DOHH2 (cell line): Measurements from ENCODE around the gene LONP2.

Experiments
- EZH2phosphoT487 ChIP-seq: fragments of 200-600 bp; sonication (generic); IDR thresholded peaks from 2 replicates; pipeline ENCODE4 v1.6.1; 2017; ENCODE audit warnings: borderline replicate concordance, mild to moderate bottlenecking, antibody characterized with exemption, low read length, moderate library complexity, mixed read lengths
- TF ChIP-seq, protein P1 (sequence below): fragments of 200-600 bp; sonication (generic); IDR thresholded peaks from one replicate; pipeline ENCODE4 v1.5.1; 2014; ENCODE audit warnings: antibody characterized with exemption, mild to moderate bottlenecking, low read depth, low read length; ENCODE audit not compliant: poor library complexity, severe bottlenecking

GRCh38 chr16:48386559-48387312 is 142.6 kb downstream of the LONP2 start:
- TF ChIP-seq, protein P1, sequence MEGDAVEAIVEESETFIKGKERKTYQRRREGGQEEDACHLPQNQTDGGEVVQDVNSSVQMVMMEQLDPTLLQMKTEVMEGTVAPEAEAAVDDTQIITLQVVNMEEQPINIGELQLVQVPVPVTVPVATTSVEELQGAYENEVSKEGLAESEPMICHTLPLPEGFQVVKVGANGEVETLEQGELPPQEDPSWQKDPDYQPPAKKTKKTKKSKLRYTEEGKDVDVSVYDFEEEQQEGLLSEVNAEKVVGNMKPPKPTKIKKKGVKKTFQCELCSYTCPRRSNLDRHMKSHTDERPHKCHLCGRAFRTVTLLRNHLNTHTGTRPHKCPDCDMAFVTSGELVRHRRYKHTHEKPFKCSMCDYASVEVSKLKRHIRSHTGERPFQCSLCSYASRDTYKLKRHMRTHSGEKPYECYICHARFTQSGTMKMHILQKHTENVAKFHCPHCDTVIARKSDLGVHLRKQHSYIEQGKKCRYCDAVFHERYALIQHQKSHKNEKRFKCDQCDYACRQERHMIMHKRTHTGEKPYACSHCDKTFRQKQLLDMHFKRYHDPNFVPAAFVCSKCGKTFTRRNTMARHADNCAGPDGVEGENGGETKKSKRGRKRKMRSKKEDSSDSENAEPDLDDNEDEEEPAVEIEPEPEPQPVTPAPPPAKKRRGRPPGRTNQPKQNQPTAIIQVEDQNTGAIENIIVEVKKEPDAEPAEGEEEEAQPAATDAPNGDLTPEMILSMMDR, result no peak
- no peak for TF ChIP-seq EZH2phosphoT487
